Sigmoid colon (tissue), 7 donors: ENCODE data around the gene L3MBTL1. TPM values are rescaled to one million over a fixed set of nuclear protein-coding genes. Genes with fewer than 3 reads are reported as not detected.

ENCODE experiments used
- DNase-seq: peaks from one replicate; pipeline ENCODE4 v3.0.0-alpha.2; 2019
- H3K27ac ChIP-seq, 4 donors: fragments of 200-600 bp; sonication (generic); one replicate each; pipeline ENCODE4 v1.5.1; 2016 to 2019; ENCODE audit warnings: mild to moderate bottlenecking in 1 of 4
- H3K27me3 ChIP-seq, 3 donors: fragments of 200-600 bp; sonication (generic); one replicate each; pipeline ENCODE4 v1.5.1; 2019; ENCODE audit warnings: mild to moderate bottlenecking in 1 of 3
- H3K36me3 ChIP-seq, 4 donors: fragments of 200-600 bp; sonication (generic); one replicate each; pipeline ENCODE4 v1.5.1; 2016 to 2019
- H3K4me1 ChIP-seq, 4 donors: fragments of 200-600 bp; sonication (generic); one replicate each; pipeline ENCODE4 v1.5.1; 2017 to 2019
- H3K4me3 ChIP-seq, 4 donors: fragments of 200-600 bp; sonication (generic); one replicate each; pipeline ENCODE4 v1.5.1; 2017 to 2019; ENCODE audit warnings: mild to moderate bottlenecking in 2 of 4, moderate library complexity in 1 of 4
- H3K9me3 ChIP-seq, 4 donors: fragments of 200-600 bp in 3 of 4; sonication (generic) in 3 of 4; one replicate each; pipeline versions ENCODE4 v1.5.1 to v1.6.1; 2013 to 2019
- EP300 ChIP-seq, 4 donors: sonication (generic); formaldehyde crosslinking; IDR thresholded peaks; one replicate each; pipeline ENCODE4 v1.6.1; 2017; ENCODE audit warnings: antibody characterized with exemption in 4 of 4
- POLR2A ChIP-seq, 2 donors: fragments of 450-650 bp; IDR thresholded peaks; one replicate each; pipeline ENCODE4 v1.6.1; 2016; ENCODE audit warnings: antibody characterized with exemption in 2 of 2, mild to moderate bottlenecking in 2 of 2, moderate library complexity in 2 of 2
- POLR2AphosphoS5 ChIP-seq, 4 donors: sonication (generic); formaldehyde crosslinking; IDR thresholded peaks; one replicate each; pipeline ENCODE4 v1.6.1; 2017; ENCODE audit warnings: antibody characterized with exemption in 4 of 4
- WGBS, 2 donors: extraction: QIAGEN DNeasy Blood & Tissue Kit; methylation state at CpG; one replicate each; pipeline ENCODE4 v1.1.7; 2013; 5-methylcytosine and 5-hydroxymethylcytosine counted together
- intact Hi-C: fragments of 100-400 bp; cut with DNase I; formaldehyde crosslinking; loops from one replicate; pipeline ENCODE4 v1.15.1; 2023
- polyA plus RNA-seq, 3 donors: library from polyadenylated mRNA; stranded (reverse); fragments of 200-250 nt; gene quantifications; one replicate each; pipeline ENCODE4 v1.2.3, GENCODE V29; 2013
- total RNA-seq, 4 donors: library from RNA; depleted of rRNA; stranded (reverse); fragments of >200 nt; gene quantifications; one replicate each; pipeline ENCODE4 v1.1.0, GENCODE V29; 2016
- TF ChIP-seq, protein P1 (sequence below), 4 experiments: fragments of 450-650 bp in 3 of 4; fragments of 200-600 bp in 1 of 4; IDR thresholded peaks; one replicate each; pipeline ENCODE4 v1.5.1; 2016 to 2019; ENCODE audit warnings: antibody characterized with exemption in 4 of 4, mild to moderate bottlenecking in 3 of 4, moderate library complexity in 2 of 4
- donor health status: healthy with polysubstance abuse.
- donor health status: Bipolar disorder and iron deficiency.
- donor health status: healthy.

Gene L3MBTL1
- total and polyA plus RNA-seq, 7 donors = 0.46 to 26.9 (median 9.0) TPM

DNA sequence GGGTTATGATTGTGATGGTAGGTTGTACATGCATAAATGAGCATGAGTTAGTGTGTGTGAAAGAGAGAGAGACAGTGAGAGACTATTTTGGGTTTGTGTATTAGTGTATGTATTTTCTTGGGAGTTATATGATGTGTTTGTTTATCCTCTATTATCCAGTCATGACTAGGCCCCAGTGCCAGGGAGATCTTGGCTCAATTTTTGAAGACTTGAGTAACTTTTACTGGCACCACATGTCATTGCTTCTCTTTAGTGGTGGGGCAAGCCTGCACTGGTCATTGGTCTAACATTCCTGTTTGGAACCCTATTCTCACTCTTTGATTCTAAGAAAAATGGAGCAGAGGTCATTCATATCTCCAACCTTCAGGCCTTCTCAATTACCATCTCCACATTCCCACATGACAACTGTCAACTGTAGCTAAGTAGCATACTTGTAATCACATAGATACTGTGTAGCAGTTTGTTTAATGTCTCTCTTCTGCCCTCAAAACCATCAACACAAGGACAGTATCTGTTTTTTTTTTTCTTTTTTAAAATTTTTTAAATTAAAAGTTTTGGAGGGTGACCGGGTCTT is 8.8 kb downstream of the L3MBTL1 start:
- intact Hi-C loops = no loop called here
- Histone ChIP-seq H3K36me3 (peaks cover 0 to 3% (median 0%) of the 10 kb centered on the region in 4 donors), H3K9me3 (no peaks in the 10 kb centered on the region), H3K27ac (no peak overlapping the region), H3K4me3 (no peak overlapping the region), H3K4me1 (peaks cover 0 to 16% (median 8%) of the 10 kb centered on the region in 4 donors), H3K27me3 (no peaks in the 10 kb centered on the region)
- 96 to 98% methylated on average over 1 of the region's 1 CpG for WGBS, 2 donors
- TF ChIP-seq, protein P1, sequence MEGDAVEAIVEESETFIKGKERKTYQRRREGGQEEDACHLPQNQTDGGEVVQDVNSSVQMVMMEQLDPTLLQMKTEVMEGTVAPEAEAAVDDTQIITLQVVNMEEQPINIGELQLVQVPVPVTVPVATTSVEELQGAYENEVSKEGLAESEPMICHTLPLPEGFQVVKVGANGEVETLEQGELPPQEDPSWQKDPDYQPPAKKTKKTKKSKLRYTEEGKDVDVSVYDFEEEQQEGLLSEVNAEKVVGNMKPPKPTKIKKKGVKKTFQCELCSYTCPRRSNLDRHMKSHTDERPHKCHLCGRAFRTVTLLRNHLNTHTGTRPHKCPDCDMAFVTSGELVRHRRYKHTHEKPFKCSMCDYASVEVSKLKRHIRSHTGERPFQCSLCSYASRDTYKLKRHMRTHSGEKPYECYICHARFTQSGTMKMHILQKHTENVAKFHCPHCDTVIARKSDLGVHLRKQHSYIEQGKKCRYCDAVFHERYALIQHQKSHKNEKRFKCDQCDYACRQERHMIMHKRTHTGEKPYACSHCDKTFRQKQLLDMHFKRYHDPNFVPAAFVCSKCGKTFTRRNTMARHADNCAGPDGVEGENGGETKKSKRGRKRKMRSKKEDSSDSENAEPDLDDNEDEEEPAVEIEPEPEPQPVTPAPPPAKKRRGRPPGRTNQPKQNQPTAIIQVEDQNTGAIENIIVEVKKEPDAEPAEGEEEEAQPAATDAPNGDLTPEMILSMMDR (IDR thresholded peaks at IDR 0.05) = no peak
- TF ChIP-seq EP300 (IDR thresholded peaks at IDR 0.05) = no peak
- no peak for TF ChIP-seq POLR2AphosphoS5 (IDR thresholded peaks at IDR 0.05)
- TF ChIP-seq POLR2A (IDR thresholded peaks at IDR 0.05) = no peak
- DNase-seq = no peak

DNA sequence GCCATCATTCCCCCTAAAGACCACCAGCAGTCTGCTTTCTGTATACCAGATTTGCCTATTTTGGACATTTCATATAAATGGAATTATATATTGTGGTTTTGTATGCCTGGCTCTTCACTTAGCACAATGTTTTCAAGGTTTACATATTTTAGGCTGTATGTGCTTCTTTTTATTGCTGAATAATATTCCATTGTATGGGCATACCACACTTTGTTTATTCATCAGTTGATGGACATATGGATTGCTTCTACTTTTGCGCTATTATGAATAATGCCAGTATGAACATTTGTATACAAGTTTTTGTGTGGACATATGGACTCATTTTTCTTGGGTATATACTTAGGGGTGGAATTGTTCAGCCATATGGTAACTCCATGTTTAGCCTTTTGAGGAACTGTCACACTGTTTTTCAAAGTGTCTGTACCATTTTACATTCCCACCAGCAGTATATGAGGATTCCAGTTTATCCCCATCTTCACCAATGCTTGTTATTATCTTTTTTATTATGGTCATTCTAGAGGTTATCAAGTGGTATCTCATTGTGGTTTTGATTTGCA is 12.7 kb downstream of the L3MBTL1 start:
- Histone ChIP-seq H3K36me3 (peaks cover 0 to 3% (median 0%) of the 10 kb centered on the region in 4 donors), H3K27ac (no peak overlapping the region), H3K4me1 (peaks cover 0 to 9% (median 0%) of the 10 kb centered on the region in 4 donors), H3K4me3 (no peak overlapping the region), H3K27me3 (no peaks in the 10 kb centered on the region), H3K9me3 (no peaks in the 10 kb centered on the region)
- DNase-seq = no peak
- TF ChIP-seq POLR2A (IDR thresholded peaks at IDR 0.05) = no peak
- TF ChIP-seq, protein P1 (IDR thresholded peaks at IDR 0.05) = no peak
- TF ChIP-seq POLR2AphosphoS5 (IDR thresholded peaks at IDR 0.05) = no peak
- TF ChIP-seq EP300 (IDR thresholded peaks at IDR 0.05) = no peak
- intact Hi-C loops = no loop called here
- 99% methylated on average over 1 of the region's 1 CpG for WGBS, 2 donors

DNA sequence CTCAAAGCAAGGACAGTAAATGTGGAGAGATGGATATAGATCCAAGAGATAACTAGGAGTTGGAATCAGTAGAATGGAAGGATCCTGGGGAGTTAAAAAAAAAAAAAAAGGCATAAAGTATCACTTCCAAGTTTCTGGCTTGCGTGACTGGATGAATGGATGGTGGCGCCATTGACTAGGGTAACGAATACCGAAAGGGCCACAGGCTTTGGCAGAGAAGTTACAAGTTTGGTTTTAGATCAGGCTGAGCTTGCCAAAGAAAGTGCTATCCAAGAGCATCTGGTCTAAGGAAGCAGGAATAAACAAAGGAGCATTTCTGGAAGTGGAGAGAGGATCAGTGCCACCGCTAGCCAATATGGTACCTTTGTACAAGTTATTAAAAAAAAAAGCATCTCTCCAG is 17.5 kb downstream of the L3MBTL1 start:
- 79 to 86% methylated on average over 5 of the region's 5 CpGs for WGBS, 2 donors
- no peaks in the 10 kb centered on the region for H3K9me3 ChIP-seq
- no peaks in the 10 kb centered on the region for H3K27me3 ChIP-seq
- TF ChIP-seq, protein P1 (IDR thresholded peaks at IDR 0.05) = no peak
- TF ChIP-seq EP300 (IDR thresholded peaks at IDR 0.05) (no peak), POLR2AphosphoS5 (IDR thresholded peaks at IDR 0.05) (no peak), POLR2A (IDR thresholded peaks at IDR 0.05) (no peak)
- intact Hi-C loops = no loop called here
- H3K27ac ChIP-seq = no peak overlapping the region
- DNase-seq = no peak
- H3K4me1 ChIP-seq = no peaks in the 10 kb centered on the region
- no peak overlapping the region for H3K4me3 ChIP-seq
- no peaks in the 10 kb centered on the region for H3K36me3 ChIP-seq

DNA sequence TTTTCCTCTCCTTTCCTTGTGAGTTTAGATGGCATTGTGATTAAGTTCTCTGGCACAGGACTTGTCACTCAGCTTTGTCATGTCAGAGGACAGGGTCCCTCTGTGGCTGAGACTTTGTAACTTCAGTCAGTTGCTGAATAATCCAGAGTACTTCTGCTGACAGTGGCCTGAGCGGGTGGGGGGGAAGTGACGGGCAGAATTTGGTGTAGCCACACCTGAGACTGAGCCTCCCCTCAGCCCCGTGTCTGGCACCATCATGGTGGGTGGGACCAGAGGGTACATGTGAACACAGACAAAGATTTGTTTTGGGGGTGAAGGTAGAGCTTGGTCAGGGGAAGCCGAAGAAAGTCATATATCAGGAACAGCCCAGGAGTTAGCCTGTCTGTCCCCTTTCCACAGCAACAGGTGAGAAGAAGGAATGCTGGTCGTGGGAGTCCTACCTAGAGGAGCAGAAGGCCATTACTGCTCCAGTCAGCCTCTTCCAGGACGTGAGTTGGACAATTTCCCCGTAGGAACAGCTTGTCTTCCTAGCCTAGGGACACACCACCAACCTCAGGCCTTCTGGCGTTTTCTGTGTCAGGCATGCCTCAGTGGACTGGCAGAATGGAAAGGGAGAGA is 20.9 kb downstream of the L3MBTL1 start:
- H3K27ac ChIP-seq = no peak overlapping the region
- H3K27me3 ChIP-seq = no peaks in the 10 kb centered on the region
- TF ChIP-seq, protein P1 (IDR thresholded peaks at IDR 0.05) = no peak
- TF ChIP-seq POLR2AphosphoS5 (IDR thresholded peaks at IDR 0.05) (no peak), EP300 (IDR thresholded peaks at IDR 0.05) (no peak), POLR2A (IDR thresholded peaks at IDR 0.05) (no peak)
- no peaks in the 10 kb centered on the region for H3K9me3 ChIP-seq
- H3K36me3 ChIP-seq = no peaks in the 10 kb centered on the region
- H3K4me1 ChIP-seq = no peaks in the 10 kb centered on the region
- DNase-seq = no peak
- intact Hi-C loops = no loop called here
- no peak overlapping the region for H3K4me3 ChIP-seq
- WGBS, 2 donors = 85 to 86% methylated on average over 8 of the region's 8 CpGs
